NCI-H1048 (cell line): ENCODE results near the gene SNRNP200.
"Not testable (repeated sequence)": the region's sequence is repeated elsewhere in the genome, so short reads cannot be mapped to it uniquely, and the experiment has no call there.

Experiments used
- DNase-seq: peaks from one replicate; lab custom pipeline; 2025; lab: John Stamatoyannopoulos, UW

The SNRNP200 gene

DNA sequence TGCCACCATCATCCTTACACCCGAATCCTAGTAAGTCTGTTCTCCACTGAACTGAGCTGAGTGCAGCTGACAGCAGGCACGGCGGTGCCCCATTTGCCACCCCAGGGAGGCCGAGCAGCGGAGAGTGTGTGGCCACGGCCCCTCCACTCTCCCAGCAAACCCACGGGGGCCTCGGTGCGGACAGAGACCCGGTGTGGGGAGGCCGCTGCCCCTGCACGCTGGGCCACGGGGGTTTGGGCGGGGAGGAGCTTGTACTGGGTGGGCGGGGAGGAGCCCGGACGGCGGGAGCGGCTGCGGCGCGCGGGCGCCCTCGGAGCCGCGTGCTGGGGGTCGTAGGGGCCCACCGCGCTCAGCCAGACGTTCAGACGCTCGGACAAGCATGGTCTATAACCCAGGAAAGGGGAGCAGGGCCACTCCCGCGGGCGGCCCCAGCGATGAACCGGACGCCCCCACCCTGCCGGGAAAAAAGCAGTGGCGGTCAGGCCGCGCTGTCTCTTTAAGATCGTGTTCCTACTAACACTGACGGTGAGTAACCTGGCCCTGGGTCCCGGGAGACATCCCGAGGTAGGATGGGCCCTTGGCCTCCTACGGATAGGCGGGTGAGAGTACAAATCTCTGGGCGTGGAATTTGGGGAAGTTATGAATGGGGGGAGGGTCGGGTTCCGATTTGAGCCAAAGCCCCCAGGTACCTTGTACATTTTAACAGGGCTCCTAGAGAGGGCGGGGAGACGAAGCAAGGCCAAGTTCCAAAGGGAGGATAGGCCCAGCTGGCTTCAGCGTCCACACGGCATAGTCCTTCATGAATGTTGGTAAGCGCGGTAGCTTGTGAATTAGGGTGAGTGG is 19.9 kb upstream of the SNRNP200 start, which contains the start of gene ITPRIPL1:
Gene ITPRIPL1, plus strand, starts transcription at position 277 of the 843 bp plus-strand sequence. Its CDS starts 523 bp downstream, at position 800.
- DNase-seq, result no peak

GRCh38 chr2:96324721-96325040 is 19.3 kb upstream of the SNRNP200 start:
- DNase-seq, result no peak

GRCh38 chr2:96323849-96324248 is 18.5 kb upstream of the SNRNP200 start:
- DNase-seq, result no peak

DNA sequence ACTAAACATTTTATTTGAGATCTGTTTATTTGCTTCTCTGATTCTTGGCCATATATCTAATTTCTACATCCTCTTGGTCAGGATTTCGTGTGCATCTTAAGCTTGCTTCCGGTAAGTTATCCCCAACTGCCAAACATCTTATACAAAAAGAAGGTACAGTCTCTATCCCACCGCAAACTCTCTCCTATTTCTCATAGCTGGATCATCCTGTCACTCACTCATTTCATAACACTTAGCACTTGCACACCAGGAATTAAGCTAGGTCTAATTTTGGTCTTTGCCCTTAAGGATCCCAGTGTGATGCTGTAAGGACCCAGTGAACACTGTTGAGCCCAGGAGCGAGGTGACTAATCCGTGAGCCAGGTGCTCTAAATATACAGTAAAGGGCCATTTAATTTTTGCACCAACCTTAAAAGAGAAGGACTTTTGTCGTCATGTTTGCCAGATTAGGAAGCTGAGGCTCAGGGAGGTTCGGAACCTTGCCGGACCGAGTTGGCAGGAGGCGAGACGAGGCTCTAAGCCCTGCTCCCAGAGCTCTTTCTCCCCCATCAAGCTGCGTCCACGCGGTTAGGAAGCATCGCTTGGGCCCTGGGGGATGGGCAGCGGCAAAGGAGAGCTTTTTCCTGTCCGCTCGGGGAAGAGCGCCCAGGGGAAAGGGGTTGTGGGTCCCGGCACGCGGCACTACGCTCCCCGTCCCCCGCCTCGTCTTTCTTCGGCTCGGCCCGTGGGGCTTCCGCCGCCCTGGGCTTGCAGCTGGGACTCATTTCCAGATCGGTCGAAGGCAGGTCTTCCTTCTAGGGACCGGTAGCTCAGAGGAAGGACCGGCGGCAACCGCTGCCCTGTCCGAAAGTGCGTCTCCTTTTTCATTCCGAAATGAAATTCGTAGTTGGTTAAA is 15.6 kb upstream of the SNRNP200 start:
- no peak for DNase-seq

DNA sequence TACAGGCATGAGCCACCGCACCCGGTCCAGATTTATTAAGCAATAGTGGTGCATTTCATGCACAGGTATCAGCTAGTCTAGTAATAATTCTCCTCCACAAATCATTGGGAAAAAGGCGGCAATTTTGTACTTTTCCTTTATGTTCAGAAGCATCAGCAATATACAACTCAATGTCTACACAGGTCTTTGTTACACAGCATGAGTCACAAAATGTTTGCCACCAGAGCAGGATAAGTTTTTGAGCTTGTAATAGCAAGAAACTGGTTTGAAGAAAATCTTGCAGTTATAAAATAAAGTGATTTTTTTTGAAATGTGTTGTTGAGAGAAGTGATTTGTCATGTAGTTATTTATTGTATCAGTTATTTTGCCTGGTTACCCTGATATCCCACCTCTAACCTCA is 15.0 kb upstream of the SNRNP200 start:
- no peak for DNase-seq

GRCh38 chr2:96319396-96319795 is 14.1 kb upstream of the SNRNP200 start:
- DNase-seq, result no peak

GRCh38 chr2:96318723-96319122 is 13.4 kb upstream of the SNRNP200 start:
- no peak for DNase-seq

GRCh38 chr2:96317584-96317997 is 12.2 kb upstream of the SNRNP200 start:
- no peak for DNase-seq

DNA sequence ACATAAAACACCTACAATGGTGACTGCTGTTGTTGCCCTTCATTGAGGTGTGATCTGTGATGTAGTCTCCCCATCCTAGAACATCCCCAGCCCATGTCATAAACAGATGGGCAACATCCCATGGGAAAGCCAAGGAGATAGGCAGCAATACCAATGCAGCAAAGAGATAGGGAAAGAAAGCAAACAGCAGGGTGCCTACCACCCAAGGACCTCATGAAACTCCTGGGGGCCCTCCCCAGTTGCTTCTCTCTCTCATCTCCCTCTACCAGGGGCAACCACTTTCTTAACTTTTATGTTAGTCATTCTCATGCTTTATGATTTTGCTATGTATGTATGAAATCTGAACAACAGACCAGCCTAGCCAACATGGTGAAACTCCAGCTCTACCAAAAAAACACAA is 11.7 kb upstream of the SNRNP200 start:
- no peak for DNase-seq

GRCh38 chr2:96315400-96316071 is 10.2 kb upstream of the SNRNP200 start:
- DNase-seq, result no peak

- DNase-seq, result no peak
Measured at GRCh38 chr2:96315005-96315399, 9.7 kb upstream of the SNRNP200 start.

- no peak for DNase-seq
Measured at GRCh38 chr2:96308248-96308647, 2.9 kb upstream of the SNRNP200 start.

DNA sequence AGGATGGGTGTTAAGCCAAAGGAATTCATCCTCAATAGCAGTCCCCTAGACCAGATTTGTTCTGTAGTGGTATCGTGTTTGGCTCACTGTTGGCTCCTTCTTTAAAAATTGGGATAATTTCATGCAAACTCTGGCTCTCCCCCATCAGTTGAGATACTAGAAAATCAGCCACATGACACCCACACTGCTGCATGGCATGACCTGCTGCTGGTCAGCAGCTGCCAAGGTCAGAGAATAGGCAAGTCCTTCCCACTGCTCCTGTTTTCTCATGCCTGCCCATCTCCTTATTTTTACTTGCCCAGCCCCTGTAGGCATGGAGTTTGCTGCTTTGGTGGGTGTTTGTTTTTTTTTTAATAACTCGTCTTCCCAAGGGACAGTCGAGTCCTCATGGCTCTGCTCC is 1.0 kb upstream of the SNRNP200 start:
- DNase-seq, result no peak

- no peak for DNase-seq
Measured at GRCh38 chr2:96305979-96306308, 598 bp upstream of the SNRNP200 start.

GRCh38 chr2:96304606-96305005 is 740 bp downstream of the SNRNP200 start:
- DNase-seq, result no peak

GRCh38 chr2:96301865-96302264 is 3.5 kb downstream of the SNRNP200 start:
- no peak for DNase-seq

- DNase-seq, result no peak
Measured at GRCh38 chr2:96296925-96297324, 8.4 kb downstream of the SNRNP200 start.

DNA sequence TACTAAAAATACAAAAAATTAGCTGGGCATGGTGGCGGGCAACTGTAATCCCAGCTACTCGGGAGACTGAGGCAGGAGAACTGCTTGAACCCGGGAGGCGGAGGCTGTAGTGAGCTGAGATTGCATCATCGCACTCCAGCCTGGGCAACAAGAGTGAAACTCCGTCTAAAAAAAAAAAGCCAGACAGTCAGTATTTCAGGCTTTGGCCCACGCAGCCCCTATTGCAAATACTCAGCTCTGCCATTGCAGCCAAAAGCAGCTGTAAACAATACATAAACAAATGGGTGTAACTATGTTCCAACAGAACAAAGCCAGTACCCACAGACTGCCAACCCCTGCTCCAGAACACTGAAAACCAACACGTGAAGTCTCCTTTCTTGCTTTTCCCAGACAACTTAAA is 11.1 kb downstream of the SNRNP200 start:
- DNase-seq, result not testable (repeated sequence)

- no peak for DNase-seq
Measured at GRCh38 chr2:96291751-96292150, 13.6 kb downstream of the SNRNP200 start.

DNA sequence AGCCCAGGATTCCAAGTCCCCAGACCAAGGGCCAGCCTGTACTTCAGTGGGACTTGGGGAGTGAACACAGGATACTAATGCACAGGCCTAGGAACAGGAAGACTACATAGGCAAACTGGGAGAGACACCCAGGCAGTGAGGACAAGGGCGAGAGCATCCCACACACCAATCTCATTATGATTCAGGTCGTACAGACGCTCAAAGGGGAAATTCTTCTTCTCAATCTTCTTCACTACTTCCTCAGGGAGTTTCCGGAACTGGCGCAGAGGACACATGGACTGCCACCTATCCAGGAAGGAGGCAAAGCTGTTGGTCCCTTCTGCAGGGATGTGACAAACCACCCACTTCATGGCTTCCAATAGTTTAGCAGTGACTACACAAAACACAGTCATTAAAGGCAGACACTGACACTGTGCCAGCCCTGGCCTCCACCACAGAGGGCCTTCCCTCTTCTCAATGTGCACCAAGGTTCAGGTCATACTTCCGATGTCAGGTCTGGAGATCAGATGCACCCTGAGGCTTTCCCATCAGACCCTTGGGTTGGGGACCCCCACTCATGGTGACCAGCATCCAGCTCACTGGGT is 18.0 kb downstream of the SNRNP200 start:
- DNase-seq, result no peak

DNA sequence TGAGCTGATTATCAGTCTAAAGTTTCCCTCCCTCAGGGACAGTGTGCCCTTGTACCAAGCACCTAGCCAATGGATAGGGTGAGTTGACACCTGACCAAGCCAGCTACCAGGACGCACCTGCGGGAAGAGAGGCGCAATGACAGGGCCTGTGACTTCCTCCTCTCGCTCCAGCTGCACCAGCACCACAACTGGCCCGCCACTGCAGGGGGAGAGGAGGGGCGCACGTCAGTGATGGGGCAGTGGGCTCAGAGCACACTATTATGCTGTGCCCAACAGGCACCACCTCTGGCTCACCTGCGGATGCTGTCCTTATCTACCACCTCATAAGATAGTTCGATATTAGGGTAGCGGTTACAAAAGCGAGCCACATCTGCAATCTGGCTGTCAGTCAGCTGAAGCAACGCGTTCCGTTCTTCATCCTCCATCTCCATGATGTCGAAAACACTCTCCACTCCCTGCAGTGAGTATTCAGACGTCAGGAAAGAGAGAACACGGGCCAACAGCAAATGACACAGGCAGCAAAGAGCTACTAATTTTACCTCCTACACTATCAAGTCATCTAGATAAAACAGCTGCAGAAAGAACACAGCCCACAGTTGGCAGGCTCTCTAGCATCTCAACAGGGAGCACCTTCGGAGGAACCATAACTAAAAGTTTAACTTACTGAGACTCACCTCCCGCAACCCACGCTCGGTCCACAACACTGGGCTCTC is 28.4 kb downstream of the SNRNP200 start:
- DNase-seq, result no peak
